Measurements from ENCODE around the gene MAPK7.

MAPK7 gene

DNA sequence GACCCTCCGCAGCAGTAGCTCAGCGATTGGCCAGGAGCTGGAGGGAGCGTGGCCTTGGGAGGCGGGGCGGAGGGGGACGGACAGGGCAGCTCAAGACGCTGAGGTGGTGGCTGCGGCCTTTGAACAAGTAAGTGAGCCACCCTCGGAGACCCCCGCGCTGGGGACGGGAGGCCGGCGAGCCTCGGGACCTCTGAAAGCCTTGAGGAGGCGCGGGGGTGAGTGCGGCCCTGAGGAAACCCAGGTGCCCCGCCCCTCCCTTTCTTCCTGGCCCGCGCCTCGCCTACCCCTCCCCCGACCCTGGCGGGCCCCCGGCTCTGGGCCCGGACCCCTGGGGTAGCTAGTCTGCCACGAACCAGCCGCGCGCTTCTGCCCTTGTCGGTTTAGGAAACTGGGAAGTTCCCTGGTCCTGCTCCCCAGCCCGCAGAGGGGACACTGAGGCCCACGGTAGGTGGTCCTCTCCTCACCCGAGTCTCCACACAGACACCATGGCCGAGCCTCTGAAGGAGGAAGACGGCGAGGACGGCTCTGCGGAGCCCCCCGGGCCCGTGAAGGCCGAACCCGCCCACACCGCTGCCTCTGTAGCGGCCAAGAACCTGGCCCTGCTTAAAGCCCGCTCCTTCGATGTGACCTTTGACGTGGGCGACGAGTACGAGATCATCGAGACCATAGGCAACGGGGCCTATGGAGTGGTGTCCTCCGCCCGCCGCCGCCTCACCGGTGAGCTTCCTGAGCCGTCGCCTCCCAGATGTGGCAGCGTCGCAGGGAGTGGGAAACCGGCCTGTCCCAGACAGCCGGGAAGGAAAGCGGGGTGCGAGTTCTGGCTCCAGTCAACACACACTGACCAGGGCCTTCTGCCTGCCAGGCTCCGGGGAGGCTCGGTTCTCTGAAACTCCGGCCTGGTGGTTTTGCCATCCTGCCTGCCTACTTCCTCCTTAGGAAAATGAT, at the start of gene MAPK7:
Gene MAPK7 (plus strand): TSS at position 83 of the 945 bp plus-strand sequence. CDS start 403 bp downstream, at position 486.
- no peak for DNase-seq

DNA sequence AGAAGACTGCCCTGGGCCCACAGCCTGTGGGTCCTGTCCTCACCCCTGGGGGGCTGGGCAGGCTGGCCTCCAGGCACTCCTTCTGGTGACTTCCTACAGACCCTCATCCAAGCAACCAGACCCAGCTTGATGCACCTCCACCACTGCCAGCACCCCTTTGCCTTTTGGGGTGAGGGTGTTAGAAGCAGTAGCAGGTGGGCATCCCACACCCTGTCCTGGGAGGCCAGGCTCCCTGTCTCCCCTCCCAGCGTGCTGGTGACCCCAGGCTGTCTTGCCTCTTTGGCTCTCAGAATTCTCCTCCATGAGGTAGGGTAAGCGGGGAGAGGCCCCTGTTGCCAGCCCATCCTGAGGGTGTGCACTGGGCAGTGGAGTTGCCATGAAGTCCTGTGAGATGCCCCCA, 49.2 kb upstream of the MAPK7 start:
- DNase-seq: no peak

DNA sequence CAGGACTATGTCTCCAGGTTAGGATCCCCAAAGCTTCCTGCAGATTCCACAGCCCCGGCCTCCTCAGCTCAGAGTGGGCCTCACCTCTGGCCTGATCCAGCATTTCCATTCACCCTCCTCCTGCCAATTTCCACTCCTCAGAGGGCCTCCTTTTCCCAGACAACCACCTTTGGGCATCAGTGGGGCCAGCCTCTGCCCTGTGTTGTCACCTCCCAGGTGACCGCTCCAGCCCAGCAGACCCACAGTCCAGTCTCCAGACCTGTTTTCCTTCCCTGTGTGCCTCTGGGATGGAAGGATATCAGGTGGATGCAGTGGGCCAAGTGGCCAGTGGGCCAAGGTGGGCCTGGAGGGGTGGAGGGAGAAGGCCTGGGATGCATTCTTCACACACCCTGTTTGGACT, 48.5 kb upstream of the MAPK7 start:
- no peak for DNase-seq

DNA sequence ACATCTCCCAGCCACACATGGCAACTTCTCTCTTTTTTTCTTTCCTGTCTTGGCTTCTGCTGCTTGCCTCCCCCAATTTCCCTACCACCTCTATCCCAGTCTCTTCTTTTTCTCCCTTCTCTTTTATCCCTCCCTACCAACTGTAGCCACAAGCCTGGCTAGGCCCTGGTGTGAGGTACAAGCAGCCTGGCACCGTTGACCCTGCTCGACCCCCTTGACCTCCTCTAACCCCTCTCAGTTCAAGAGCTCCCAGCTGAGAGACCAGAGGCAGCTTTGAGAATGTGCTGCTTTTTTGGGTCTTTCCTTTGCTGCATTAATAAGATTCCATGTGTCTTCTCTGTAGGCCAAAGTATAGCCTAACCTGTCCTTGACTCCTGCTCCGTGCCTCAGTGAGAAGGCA, 48.0 kb upstream of the MAPK7 start:
- no peak for DNase-seq

DNA sequence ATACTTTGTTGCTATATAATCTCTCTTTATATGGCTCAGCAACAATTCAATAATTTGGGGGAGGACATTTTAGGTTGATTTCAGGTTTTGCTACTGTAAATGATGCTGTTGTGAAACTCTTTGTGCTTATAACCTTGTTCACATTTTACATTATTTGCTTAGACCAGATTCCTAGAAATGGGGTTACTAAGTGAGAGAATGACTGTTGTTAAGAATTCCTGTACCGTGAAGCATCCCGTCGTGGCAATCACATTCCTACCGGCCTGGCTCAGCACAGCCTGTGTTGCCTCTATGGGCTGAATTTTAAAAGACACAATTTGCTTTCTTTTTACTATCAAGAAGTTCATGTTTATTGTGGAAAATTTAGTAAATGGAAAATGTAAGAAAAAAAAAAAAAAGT, 47.2 kb upstream of the MAPK7 start:
- no peak for DNase-seq

DNA sequence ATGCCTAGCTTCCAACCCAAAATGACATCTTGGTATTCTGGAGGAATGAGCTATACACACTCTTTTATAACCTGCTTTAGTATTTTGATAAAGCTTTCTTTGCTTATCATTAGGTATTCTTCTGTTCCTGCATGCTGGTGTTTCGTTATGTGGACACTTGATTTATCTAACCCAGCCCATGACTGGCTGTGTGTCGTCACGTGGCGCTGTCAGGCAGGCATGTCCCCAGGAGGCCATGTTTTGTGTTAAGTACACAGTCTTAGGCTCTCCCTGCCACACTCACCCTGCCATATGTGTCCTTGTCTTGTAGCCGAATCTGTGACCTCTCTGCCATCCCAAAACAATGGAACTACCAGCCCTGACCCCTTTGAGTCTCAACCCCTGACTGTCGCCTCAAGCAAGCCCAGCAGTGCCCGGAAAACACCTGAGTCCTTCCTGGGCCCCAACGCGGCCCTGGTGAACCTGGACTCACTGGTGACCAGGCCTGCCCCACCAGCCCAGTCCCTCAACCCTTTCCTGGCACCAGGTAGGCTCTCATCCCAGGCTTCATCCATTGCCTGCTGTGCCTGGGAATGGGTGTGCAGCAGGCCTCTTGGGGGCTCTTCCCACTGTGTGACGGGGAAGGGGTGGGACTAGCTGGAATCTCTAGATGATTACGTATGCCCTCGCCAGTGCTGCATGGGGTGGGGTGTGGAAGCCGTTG, 46.6 kb upstream of the MAPK7 start:
- no peak for DNase-seq

DNA sequence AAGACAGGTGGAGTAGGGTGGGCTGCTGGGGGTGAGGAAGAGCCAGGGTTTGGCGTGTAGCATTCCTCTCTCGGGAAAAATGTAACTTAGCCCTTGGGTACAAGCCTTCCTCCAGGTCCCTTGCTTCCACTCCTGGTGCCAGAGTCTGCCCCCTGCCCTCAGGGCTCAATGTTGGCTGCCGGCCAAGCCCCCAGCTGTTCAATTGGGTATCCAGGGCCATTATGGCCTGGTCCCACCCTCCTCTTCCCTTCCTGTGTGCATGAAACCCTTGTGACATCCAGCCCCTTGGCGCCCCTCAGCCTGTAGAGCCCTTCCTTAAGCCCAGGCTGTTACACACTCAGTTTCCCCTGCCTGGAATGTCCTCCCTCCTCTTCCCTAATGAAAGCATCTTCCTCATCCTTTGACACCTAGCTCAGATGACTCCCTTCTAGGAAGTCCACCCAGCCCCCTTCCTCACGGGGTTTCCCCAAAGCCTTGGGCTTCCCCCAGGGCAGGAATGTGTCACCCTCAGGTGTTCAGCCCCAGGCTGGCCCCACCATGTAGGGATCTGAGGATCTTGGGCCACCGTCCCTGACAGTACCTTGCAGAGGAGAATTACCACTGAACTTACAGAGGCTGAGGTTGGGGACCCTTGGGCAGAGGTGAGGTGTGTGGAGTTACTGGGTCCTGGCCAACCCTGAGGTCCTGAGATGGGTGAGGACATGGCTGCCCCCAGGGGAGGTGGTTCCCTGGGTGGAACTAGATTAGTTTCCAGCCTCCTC, 45.7 kb upstream of the MAPK7 start:
- no peak for DNase-seq

DNA sequence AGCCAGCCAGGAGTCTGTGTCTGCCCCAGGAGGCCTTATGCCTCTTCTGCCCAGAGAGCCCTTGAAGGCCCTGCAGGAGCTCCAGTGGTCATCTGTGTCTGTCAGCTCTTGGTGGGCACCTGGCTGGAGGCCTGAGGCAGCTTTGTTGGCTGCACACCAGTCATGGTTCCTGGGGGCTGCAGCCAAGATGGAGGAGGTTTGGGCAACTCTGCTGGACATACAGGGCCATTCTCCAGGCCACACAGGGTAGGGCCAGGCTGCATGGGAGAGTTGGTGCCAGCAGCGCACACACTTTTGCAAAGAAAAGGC, 45.2 kb upstream of the MAPK7 start:
- DNase-seq: no peak

DNA sequence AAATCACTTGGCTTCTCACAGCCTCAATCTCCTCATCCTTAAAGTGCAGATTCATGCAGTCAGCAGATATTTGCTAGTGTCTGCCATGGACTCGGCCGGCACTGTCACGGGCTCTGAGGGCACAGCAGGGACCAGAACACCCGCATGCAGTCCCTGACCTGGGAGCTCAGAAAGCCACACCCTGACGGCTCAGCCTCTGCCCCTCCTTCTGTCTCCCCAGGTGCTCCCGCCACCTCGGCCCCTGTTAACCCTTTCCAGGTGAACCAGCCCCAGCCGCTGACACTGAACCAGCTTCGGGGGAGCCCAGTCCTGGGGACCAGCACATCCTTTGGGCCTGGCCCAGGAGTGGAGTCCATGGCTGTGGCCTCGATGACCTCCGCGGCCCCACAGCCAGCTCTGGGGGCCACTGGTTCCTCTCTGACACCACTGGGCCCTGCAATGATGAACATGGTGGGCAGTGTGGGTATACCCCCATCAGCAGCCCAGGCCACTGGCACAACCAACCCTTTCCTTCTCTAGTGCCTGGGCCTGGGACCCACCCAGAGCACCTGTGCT, 44.5 kb upstream of the MAPK7 start:
- DNase-seq: no peak

DNA sequence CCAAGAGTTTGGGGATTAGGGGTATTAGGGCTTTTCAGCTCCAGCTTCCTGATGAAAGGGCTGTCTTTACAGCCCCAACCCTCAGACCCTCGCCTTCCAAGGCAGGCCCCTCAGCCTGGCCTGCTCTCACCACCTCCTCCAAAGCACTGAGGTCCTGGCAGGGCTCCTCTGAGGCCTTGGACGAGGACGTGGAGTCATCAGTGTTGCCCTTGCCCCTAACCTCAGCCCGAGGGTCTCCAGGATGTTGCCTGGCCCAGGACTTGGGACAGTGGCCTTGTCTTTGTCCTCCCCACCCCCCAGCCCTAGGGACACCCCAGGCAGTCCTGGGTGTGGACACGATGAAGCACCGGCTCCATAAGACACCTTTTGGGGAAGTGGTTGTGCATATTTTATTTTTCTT, 44.0 kb upstream of the MAPK7 start:
- DNase-seq: no peak

DNA sequence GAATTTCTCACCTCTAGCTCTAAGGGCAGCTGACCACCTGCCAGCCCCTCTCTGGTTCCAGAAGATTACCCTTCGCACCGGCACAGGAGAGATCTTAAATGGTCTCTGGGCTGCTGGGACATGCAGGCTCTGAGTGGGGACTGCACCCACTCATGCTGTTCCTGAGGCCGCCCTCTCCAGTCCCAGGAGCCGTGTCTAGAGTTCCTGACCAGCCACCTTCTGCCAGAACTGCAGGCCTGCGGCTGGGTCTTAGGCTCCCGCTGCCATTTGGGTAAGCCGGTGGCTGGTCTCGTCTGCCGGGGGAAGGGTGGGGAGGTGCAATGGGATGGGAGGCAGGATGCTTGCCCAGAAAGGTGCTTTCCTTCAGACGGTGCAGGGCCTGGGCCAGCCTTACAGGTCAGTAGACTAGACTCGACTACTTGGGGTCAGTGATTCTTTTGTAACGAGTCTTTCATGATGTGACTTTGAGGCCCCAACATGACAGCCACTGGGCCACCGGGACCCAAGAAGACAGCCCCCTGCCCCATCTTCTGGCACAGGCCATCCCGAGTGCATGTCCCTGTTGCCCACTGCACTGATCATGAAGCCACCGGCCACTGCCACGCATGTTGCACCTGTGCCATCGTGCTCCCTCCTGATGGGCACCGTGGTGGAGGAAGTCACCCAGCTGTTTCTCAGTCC, 42.2 kb upstream of the MAPK7 start:
- no peak for DNase-seq

DNA sequence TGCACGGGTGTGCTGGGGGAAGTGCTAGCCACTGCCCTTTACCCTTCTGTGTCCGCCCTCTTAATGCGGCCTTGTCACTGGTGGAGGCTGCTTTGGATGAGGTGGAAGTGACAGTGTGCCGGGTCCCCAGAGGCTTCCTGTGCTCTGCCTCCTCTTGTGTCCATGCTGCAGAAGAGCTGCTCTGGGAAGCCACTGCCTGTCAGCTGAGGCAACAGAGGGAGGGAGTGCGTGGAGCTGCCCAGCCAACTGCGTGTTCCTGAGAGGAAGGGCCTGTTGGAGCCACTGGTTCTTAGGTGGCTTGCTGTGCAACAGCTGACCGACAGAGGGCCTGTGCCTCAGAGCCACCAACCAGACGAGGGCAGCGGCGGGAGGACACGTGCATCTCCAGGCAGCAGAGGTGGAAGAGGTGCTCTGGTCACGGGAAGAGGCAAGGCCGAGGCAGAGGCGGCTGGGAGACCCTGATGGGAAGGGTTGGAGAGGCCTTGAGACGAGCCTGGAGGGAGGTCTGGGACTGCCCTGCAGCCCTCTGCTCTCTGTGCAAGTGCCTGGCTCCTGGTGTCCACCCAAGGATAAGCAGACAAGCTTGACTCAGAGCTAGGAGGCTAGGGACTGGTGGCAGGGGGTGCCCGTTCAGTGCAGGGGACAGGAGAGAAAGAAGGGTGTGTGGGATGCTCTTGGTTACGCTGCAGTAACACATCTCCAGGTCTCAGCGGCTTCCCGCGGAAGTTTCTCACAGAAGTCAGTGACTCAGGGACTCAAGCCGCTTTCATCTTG, 41.2 kb upstream of the MAPK7 start:
- no peak for DNase-seq

DNA sequence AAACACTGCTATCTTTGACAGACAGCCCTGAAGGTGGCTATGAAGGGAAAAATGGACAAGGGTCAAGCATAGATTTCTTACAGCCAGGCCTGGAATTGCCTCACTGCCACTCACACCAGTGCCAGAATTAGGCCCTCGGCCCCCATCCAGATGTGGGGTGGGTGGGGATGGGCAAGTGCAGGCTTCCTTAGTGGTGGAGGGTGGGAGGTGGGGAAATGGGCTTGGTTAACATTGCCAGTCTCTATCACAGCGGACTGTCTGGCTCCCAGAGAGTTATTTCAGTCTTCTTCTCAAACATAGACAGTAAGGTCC, 40.6 kb upstream of the MAPK7 start:
- no peak for DNase-seq

DNA sequence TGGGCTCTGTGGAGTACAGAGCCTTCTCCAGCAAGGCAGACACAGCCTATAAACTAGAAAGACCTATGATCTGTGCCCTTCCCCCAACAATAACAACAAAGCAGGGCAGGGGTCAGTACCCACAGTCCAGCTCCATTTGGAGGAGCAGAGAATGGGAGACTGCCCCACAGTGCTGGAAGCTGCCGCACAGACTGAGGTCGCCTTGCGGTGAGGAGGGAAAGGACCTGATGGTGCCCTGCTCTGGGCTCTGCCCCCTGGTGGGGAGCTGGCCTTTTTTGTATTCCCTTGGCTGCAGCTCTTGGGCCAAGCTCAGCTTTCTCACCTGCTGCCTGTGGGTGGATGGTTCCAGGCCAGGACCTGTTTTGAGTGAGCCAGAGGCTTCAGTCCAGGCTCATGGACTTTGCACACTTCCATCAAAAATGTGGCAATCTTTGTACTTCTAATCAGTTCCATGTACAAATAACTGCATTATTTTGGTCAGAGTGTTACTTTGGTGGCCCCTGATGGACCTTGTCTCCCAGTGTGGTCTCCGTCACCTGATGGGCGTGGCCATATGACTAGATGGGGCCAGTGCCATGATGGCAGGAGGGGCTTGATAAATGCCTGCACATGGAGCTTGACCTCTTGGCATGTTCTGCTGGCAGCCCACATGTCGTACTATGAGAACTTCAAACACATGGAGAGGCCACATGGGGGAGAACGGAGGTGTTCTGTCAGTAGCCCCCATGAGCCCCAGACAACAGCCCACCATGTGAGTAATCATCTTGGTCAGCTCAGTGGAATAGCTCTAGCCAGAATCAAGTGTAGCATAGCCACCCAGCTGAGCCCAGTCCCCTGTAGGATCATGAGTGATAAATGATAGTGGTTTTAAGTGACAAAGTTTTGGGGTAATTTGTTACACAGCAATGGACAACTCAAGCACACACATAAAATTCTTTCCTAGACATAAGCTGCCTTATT, 40.0 kb upstream of the MAPK7 start:
- DNase-seq: no peak

DNA sequence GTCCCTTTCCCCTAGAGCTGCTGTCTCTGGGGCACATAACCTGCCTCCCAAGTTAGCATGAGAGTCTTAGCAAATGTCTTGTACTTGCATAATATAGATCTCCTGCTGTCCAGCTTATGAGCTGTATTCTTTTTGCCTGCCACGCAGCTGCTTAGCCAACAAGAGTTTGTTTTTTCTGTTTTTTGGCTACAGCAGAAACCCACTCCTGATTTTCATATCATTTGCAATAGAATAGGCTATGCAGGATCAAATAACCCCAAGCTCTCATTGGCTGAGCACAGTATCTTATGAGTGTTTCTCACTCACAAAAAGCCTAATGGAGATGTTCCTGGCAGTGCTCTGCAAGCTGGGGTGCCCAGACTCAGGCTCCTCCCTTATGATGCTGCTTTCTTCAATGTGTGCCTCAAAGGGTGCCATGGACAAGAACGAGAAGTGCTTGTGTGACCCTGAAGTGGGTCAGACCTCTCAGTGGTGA, 38.9 kb upstream of the MAPK7 start:
- DNase-seq: no peak

DNA sequence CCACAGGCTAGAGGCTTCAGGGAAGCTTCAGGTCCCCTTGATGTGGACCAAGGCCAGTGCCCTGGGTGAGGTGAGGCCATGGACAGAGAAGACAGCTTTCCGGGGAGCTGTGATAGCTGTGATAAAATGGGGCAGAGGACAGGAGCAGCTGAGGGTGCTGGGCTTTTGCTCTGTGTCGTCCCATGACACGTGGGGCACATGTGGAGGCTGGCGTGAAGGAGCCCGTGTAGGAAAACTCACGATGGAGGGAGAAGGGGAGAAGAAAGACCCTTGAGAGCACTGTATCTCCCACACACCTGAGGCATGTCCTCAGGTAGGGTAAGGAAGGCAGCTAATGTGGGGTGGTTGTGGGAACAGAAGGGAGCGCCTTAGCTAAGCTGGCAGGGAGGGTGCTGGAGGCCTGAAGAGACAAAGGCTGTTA, 37.1 kb upstream of the MAPK7 start:
- no peak for DNase-seq

DNA sequence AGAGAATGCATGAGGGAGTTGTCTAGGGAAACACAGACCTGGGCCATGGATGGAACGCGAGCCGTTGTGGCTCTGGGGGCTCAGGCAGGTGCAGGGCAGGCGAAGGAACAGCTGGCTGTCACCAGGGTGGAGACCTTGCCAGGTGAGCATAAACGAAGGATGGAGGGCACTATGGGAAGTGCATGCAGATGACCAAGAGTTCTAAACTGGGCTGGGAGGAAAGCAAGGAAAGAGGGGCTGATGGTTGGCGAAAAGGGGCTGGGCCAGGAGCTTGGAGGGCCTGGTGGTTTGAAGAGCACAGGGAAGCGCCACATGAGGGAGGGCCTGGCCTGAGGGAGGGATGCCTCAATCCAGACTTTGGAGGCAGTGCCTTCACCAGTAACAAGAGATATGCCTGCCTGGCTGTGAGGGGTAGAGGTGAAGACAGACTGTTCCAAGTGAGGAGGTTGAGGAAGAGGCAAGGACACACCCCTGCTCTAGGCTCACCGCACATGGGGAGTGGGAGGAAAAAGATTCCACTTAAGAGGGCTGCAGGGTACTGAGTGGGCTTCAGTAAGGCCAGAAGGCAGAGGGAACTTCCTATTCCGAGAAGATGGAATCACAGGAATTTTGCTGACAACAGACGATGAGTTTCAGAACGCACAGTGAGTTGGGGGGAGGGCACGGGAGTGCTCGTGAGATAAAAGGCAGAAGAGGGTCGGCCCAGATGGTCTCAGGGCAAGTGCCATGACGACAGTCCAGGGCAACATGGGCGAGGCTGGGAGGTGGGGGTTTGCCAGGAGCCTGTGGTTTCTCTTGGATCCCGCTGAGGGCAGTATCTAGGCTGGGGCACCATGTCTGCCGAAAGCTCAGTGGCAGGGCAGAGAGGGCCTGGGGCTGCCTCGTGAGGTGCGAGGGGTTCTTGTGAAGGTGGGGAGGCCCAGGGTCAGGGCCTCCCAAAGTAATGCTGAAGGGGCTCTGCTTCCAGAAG, 36.4 kb upstream of the MAPK7 start:
- DNase-seq: no peak

DNA sequence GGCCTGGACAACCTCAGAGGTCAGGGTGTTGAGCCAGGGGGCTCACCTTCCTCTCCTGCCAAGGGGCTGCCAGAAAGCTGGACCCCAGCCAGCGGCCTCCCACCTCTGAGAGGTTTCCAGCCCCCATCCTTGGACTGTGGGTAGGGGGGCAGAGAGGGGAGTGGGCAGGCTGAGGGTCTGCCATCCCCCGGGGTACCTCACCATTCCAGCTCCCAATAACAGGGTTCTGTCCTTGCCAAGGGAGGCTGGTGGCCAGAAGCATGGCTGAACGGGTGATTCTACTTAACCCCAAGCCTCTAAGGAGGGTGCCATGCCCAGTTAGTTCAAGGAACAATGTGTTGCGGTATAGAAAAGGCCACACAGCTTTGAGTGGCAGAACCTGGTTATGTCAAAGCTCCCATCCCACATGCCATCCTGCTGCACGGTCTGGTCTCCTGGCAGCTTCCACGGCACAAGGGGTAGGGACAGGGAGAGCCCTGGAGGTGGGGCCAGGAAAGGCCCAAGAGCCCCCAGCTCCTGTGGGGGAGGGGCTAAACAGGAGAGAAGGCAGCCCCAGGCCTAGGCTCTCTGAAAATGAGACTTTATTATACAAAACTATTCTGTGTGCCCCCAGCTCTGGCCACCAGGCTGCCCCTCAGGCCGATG, 35.6 kb upstream of the MAPK7 start:
- DNase-seq: no peak

DNA sequence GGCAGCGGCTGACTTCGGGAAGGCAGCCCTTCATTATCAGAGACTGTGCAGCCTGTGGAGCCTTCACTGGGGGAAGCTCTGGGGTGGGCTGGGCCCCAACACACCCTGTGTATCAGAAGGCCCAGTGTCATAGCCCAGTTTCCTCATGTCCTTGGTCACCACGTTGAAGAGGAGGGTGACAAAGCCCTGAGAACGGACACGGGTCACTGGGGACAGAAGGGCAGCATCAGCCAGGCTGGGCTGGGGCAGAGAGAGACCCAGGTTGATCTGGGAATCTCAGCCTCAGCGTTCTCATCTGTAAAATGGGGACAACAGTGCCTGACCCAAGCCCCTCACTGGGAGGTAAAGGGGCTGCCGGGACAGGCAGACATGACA, 35.1 kb upstream of the MAPK7 start:
- no peak for DNase-seq

Measured in DMS 273 treated with DMSO at 0.1 percent for 48 hours (cell line).